Activated naive CD8-positive, alpha-beta T cell (primary cell): Measurements from ENCODE around the gene PDIA5.
"Not testable (repeated sequence)": the region's sequence is repeated elsewhere in the genome, so short reads cannot be mapped to it uniquely, and the experiment has no call there.

Experiments
- H3K27ac Mint-ChIP-seq: one replicate; pipeline ENCODE4 v1.8.0; 2021; ENCODE audit warnings: mixed read lengths
- H3K27me3 Mint-ChIP-seq: one replicate; pipeline ENCODE4 v1.8.0; 2021; ENCODE audit warnings: mixed read lengths
- H3K36me3 Mint-ChIP-seq: one replicate; pipeline ENCODE4 v1.8.0; 2021; ENCODE audit warnings: mixed read lengths
- H3K4me1 Mint-ChIP-seq: one replicate; pipeline ENCODE4 v1.8.0; 2021; ENCODE audit warnings: low read depth, mixed read lengths
- H3K4me3 Mint-ChIP-seq: one replicate; pipeline ENCODE4 v1.8.0; 2021; ENCODE audit warnings: mild to moderate bottlenecking, mixed read lengths
- H3K9me3 Mint-ChIP-seq: one replicate; pipeline ENCODE4 v1.8.0; 2021; ENCODE audit warnings: low read depth, mixed read lengths

The PDIA5 gene

GRCh38 chr3:123102826-123103225 is 36.0 kb downstream of the PDIA5 start:
- peaks cover 28% of the 10 kb centered on the region for H3K36me3 Mint-ChIP-seq
- no peak overlapping the region for H3K27ac Mint-ChIP-seq
- H3K27me3 Mint-ChIP-seq: no peaks in the 10 kb centered on the region
- H3K9me3 Mint-ChIP-seq: no peaks in the 10 kb centered on the region
- no peak overlapping the region for H3K4me3 Mint-ChIP-seq
- H3K4me1 Mint-ChIP-seq: no peaks in the 10 kb centered on the region

- Mint-ChIP-seq H3K4me3 (no peak overlapping the region), H3K4me1 (no peaks in the 10 kb centered on the region), H3K27me3 (no peaks in the 10 kb centered on the region), H3K36me3 (peaks cover 25% of the 10 kb centered on the region), H3K9me3 (no peaks in the 10 kb centered on the region), H3K27ac (no peak overlapping the region)
These were observed 37.7 kb downstream of the PDIA5 start for GRCh38 chr3:123104550-123104949.

- no peaks in the 10 kb centered on the region for H3K27me3 Mint-ChIP-seq
- H3K4me1 Mint-ChIP-seq: no peaks in the 10 kb centered on the region
These were observed 38.7 kb downstream of the PDIA5 start for GRCh38 chr3:123105201-123106189.

GRCh38 chr3:123110282-123110975 is 43.6 kb downstream of the PDIA5 start:
- H3K9me3 Mint-ChIP-seq: no peaks in the 10 kb centered on the region
- no peak overlapping the region for H3K27ac Mint-ChIP-seq
- no peaks in the 10 kb centered on the region for H3K27me3 Mint-ChIP-seq
- no peaks in the 10 kb centered on the region for H3K4me1 Mint-ChIP-seq
- peaks cover 25% of the 10 kb centered on the region for H3K36me3 Mint-ChIP-seq
- no peak overlapping the region for H3K4me3 Mint-ChIP-seq

More at GRCh38 chr3:123105201-123106189, 38.7 kb downstream of the PDIA5 start:
- Mint-ChIP-seq H3K36me3 (peaks cover 25% of the 10 kb centered on the region), H3K27ac (no peak overlapping the region), H3K9me3 (no peaks in the 10 kb centered on the region), H3K4me3 (no peak overlapping the region)

GRCh38 chr3:123110976-123111615 is 44.3 kb downstream of the PDIA5 start:
- Mint-ChIP-seq H3K4me3 (no peak overlapping the region), H3K27me3 (no peaks in the 10 kb centered on the region), H3K27ac (no peak overlapping the region), H3K36me3 (peaks cover 22% of the 10 kb centered on the region), H3K4me1 (no peaks in the 10 kb centered on the region), H3K9me3 (no peaks in the 10 kb centered on the region)

GRCh38 chr3:123111640-123112039 is 44.8 kb downstream of the PDIA5 start:
- H3K27me3 Mint-ChIP-seq: no peaks in the 10 kb centered on the region
- peaks cover 21% of the 10 kb centered on the region for H3K36me3 Mint-ChIP-seq
- H3K4me1 Mint-ChIP-seq: no peaks in the 10 kb centered on the region
- H3K9me3 Mint-ChIP-seq: no peaks in the 10 kb centered on the region
- H3K27ac Mint-ChIP-seq: no peak overlapping the region
- H3K4me3 Mint-ChIP-seq: no peak overlapping the region

- Mint-ChIP-seq H3K27me3 (no peaks in the 10 kb centered on the region), H3K27ac (no peak overlapping the region), H3K4me3 (no peak overlapping the region)
These were observed 45.4 kb downstream of the PDIA5 start for GRCh38 chr3:123112232-123112631.

GRCh38 chr3:123112656-123113055 is 45.8 kb downstream of the PDIA5 start:
- H3K36me3 Mint-ChIP-seq: peaks cover 19% of the 10 kb centered on the region
- not testable (repeated sequence) for H3K9me3 Mint-ChIP-seq, H3K27ac Mint-ChIP-seq, H3K27me3 Mint-ChIP-seq, H3K4me3 Mint-ChIP-seq, H3K4me1 Mint-ChIP-seq

More at GRCh38 chr3:123112232-123112631, 45.4 kb downstream of the PDIA5 start:
- Mint-ChIP-seq H3K36me3 (peaks cover 17% of the 10 kb centered on the region), H3K9me3 (no peaks in the 10 kb centered on the region), H3K4me1 (no peaks in the 10 kb centered on the region)

GRCh38 chr3:123113889-123114450 is 47.1 kb downstream of the PDIA5 start:
- H3K27ac Mint-ChIP-seq: no peak overlapping the region
- no peak overlapping the region for H3K4me3 Mint-ChIP-seq
- H3K4me1 Mint-ChIP-seq: no peaks in the 10 kb centered on the region
- peaks cover 21% of the 10 kb centered on the region for H3K36me3 Mint-ChIP-seq
- no peaks in the 10 kb centered on the region for H3K27me3 Mint-ChIP-seq
- H3K9me3 Mint-ChIP-seq: no peaks in the 10 kb centered on the region

- Mint-ChIP-seq H3K36me3 (peaks cover 35% of the 10 kb centered on the region), H3K27ac (no peak overlapping the region), H3K9me3 (no peaks in the 10 kb centered on the region), H3K27me3 (no peaks in the 10 kb centered on the region), H3K4me1 (no peaks in the 10 kb centered on the region), H3K4me3 (no peak overlapping the region)
These were observed 49.3 kb downstream of the PDIA5 start for GRCh38 chr3:123116116-123116515.

- Mint-ChIP-seq H3K4me3 (no peak overlapping the region), H3K36me3 (peaks cover 42% of the 10 kb centered on the region), H3K4me1 (no peaks in the 10 kb centered on the region), H3K9me3 (no peaks in the 10 kb centered on the region), H3K27me3 (no peaks in the 10 kb centered on the region), H3K27ac (no peak overlapping the region)
These were observed 52.6 kb downstream of the PDIA5 start for GRCh38 chr3:123119388-123119787.

- H3K4me3 Mint-ChIP-seq: no peak overlapping the region
- no peak overlapping the region for H3K27ac Mint-ChIP-seq
- peaks cover 45% of the 10 kb centered on the region for H3K36me3 Mint-ChIP-seq
- no peaks in the 10 kb centered on the region for H3K9me3 Mint-ChIP-seq
- H3K4me1 Mint-ChIP-seq: no peaks in the 10 kb centered on the region
- no peaks in the 10 kb centered on the region for H3K27me3 Mint-ChIP-seq
These were observed 53.0 kb downstream of the PDIA5 start for GRCh38 chr3:123119802-123120201.

- Mint-ChIP-seq H3K4me1 (no peaks in the 10 kb centered on the region), H3K27ac (no peak overlapping the region), H3K4me3 (no peak overlapping the region), H3K27me3 (no peaks in the 10 kb centered on the region), H3K9me3 (no peaks in the 10 kb centered on the region), H3K36me3 (peaks cover 47% of the 10 kb centered on the region)
These were observed 53.7 kb downstream of the PDIA5 start for GRCh38 chr3:123120573-123120972.

GRCh38 chr3:123122057-123122456 is 55.2 kb downstream of the PDIA5 start:
- no peaks in the 10 kb centered on the region for H3K4me1 Mint-ChIP-seq
- H3K27ac Mint-ChIP-seq: no peak overlapping the region
- H3K27me3 Mint-ChIP-seq: no peaks in the 10 kb centered on the region
- H3K9me3 Mint-ChIP-seq: no peaks in the 10 kb centered on the region
- H3K36me3 Mint-ChIP-seq: peaks cover 42% of the 10 kb centered on the region
- no peak overlapping the region for H3K4me3 Mint-ChIP-seq
